Small intestine (tissue), 7 donors: ENCODE results near the gene ZNF785. TPM values are rescaled to one million over a fixed set of nuclear protein-coding genes. Genes with fewer than 3 reads are reported as not detected.

Source experiments
- DNase-seq, 2 donors: peaks; one replicate each; pipeline versions ENCODE4 v3.0.0 to v3.0.0-alpha.2; 2013
- FAIRE-seq: peaks from 2 replicates; lab custom pipeline; 2012; peaks lifted over from hg19 to GRCh38; lab: Jason Lieb, UNC
- H3K27ac ChIP-seq, 3 donors: one replicate each; pipeline ENCODE4 v1.5.1; 2013; ENCODE audit warnings: low read length in 2 of 3, mild to moderate bottlenecking in 2 of 3, control low read depth in 1 of 3, inconsistent platforms in 1 of 3, low read depth in 1 of 3, moderate library complexity in 1 of 3
- H3K27me3 ChIP-seq, 3 donors: one replicate each; pipeline ENCODE4 v1.6.1; 2013; ENCODE audit warnings: low read length in 3 of 3, inconsistent platforms in 1 of 3; ENCODE audit not compliant: control insufficient read depth in 3 of 3, insufficient read depth in 3 of 3
- H3K36me3 ChIP-seq, 3 donors: one replicate each; pipeline ENCODE4 v1.6.1; 2013; ENCODE audit warnings: low read length in 3 of 3, inconsistent platforms in 1 of 3, low read depth in 1 of 3, mild to moderate bottlenecking in 1 of 3, moderate library complexity in 1 of 3; ENCODE audit not compliant: control insufficient read depth in 3 of 3, insufficient read depth in 2 of 3
- H3K4me1 ChIP-seq, 3 donors: one replicate each; pipeline ENCODE4 v1.6.1; 2013; ENCODE audit warnings: low read length in 2 of 3, inconsistent platforms in 1 of 3, low read depth in 1 of 3, mild to moderate bottlenecking in 1 of 3, moderate library complexity in 1 of 3; ENCODE audit not compliant: control insufficient read depth in 3 of 3, insufficient read depth in 2 of 3
- H3K4me3 ChIP-seq, 3 donors: one replicate each; pipeline ENCODE4 v1.5.1; 2013; ENCODE audit warnings: low read length in 3 of 3, control low read depth in 1 of 3, inconsistent platforms in 1 of 3, low read depth in 1 of 3, mild to moderate bottlenecking in 1 of 3, moderate library complexity in 1 of 3
- H3K9me3 ChIP-seq, 2 donors: one replicate each; pipeline ENCODE4 v1.6.1; 2013; ENCODE audit warnings: low read depth in 1 of 2, low read length in 1 of 2; ENCODE audit not compliant: control insufficient read depth in 2 of 2, insufficient read depth in 1 of 2
- WGBS, 3 donors: extraction: QIAGEN DNeasy Blood & Tissue Kit; methylation state at CpG; one replicate each; pipeline ENCODE4 v1.1.7; 2013; 5-methylcytosine and 5-hydroxymethylcytosine counted together
- polyA plus RNA-seq, 4 donors: library from polyadenylated mRNA; stranded (reverse) in 3 of 4; unstranded in 1 of 4; fragments of 200-250 nt in 3 of 4; fragments of 120-200 nt in 1 of 4; gene quantifications; one replicate each; pipeline versions ENCODE4 v1.2.1 to v1.2.3, GENCODE V29; 2013
- donor health status: healthy with polysubstance abuse.
- donor health status: control.
- donor health status: control.
- donor health status: Bipolar disorder and iron deficiency.
- donor health status: healthy.

Gene ZNF785
- polyA plus RNA-seq, 4 donors, result 1.9 to 20.4 (median 4.1) TPM

- H3K9me3 ChIP-seq, result no peaks in the 10 kb centered on the region
- H3K4me1 ChIP-seq, result peaks cover 4 to 57% (median 9%) of the 10 kb centered on the region in 3 donors
- 64 to 68% (median 65%) methylated on average over 10 of the region's 10 CpGs for WGBS, 3 donors
- H3K4me3 ChIP-seq, result peak overlapping the region in 1 of 3 donors; percentile 11
- H3K27ac ChIP-seq, result peak overlapping the region in 1 of 3 donors; percentile 48
- FAIRE-seq (no peak), DNase-seq (no peak)
- peaks cover 0 to 48% (median 8%) of the 10 kb centered on the region in 3 donors for H3K36me3 ChIP-seq
- no peaks in the 10 kb centered on the region for H3K27me3 ChIP-seq
Observed at GRCh38 chr16:30556125-30556473, 29.4 kb downstream of the ZNF785 start.

DNA sequence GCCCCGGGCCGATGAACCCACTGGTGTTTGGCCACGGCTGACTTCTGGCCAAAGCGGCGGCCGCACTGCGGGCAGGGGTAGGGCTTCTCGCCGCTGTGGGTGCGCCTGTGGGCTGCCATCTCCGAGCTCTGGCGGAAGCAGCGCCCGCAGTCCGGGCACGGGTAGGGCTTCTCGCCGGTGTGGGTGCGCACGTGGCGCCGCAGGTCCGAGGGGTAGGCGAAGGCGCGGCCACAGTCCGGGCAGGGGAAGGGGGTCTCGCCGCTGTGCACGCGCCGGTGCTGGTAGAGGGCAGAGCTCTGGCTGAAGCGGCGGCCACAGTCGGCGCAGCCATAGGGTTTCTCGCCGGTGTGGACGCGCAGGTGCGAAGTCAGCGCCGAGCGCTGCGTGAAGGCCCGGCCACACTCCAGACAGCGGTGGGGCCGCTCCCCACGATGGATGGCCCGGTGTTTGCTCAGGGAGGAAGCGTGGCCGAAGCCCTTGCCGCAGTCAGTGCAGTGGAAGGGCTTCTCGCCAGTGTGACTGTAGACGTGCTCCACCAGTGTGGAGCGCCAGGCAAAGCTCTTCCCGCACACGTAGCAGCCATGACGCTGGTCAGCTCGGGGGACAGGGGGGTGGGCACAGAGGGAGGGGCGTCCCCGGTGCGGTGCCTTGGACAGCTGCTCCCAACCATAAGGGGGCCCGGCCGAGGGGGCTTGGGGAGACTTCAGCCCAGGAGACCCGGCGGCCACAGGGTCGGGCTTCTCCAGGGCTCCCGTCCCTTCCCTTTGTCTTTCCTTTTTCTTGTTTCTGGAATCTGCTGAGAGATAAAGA is 30.0 kb downstream of the ZNF785 start:
- DNase-seq, result no peak
- no peaks in the 10 kb centered on the region for H3K9me3 ChIP-seq
- H3K27ac ChIP-seq, result no peak overlapping the region
- WGBS, 3 donors, result 95 to 96% (median 95%) methylated on average over 56 to 69 of the region's 69 CpGs
- peaks cover 0 to 49% (median 8%) of the 10 kb centered on the region in 3 donors for H3K36me3 ChIP-seq
- no peak for FAIRE-seq
- H3K27me3 ChIP-seq, result no peaks in the 10 kb centered on the region
- peaks cover 4 to 58% (median 9%) of the 10 kb centered on the region in 3 donors for H3K4me1 ChIP-seq
- H3K4me3 ChIP-seq, result peak overlapping the region in 1 of 3 donors; percentile 11

DNA sequence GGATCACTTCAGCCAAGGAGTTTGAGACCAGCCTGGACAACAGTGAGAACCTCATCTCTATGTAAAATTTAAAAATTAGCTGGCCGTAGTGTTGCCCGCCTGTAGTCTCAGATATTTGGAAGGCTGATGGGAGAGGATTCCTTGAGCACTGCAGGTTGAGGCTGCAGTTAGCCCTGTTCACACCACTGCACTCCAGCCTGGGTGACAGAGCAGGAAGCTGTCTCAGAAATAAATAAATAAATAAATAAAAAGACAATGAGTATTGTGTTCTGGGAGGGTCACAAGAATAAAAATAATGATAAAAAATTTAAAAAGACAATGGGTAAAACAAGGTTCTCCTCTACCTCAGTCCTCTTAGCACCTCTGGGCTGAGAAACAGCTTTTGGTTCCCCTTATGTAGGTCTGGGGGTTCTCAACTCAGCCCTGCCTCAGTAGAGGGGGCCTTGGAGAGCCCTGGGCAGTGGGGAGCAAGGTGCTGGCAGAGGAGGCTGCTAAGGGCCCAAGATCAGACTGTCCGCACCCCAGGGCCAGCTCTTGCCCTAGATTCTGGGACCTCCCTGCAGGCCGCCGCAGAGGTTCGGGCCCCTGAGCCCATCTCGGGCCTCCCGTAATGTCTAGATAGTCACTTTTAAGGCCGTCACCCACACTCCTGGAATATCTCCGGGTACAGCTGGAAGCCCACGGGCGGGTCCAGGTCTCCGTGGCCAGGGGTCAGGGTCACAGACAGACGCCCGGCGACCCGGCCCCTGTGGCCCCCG is 30.8 kb downstream of the ZNF785 start:
- DNase-seq (no peak), FAIRE-seq (no peak)
- no peak overlapping the region for H3K4me3 ChIP-seq
- peaks cover 0 to 49% (median 8%) of the 10 kb centered on the region in 3 donors for H3K36me3 ChIP-seq
- no peak overlapping the region for H3K27ac ChIP-seq
- WGBS, 3 donors, result 90 to 94% (median 94%) methylated on average over 18 of the region's 18 CpGs
- no peaks in the 10 kb centered on the region for H3K9me3 ChIP-seq
- no peaks in the 10 kb centered on the region for H3K27me3 ChIP-seq
- peaks cover 3 to 62% (median 9%) of the 10 kb centered on the region in 3 donors for H3K4me1 ChIP-seq

DNA sequence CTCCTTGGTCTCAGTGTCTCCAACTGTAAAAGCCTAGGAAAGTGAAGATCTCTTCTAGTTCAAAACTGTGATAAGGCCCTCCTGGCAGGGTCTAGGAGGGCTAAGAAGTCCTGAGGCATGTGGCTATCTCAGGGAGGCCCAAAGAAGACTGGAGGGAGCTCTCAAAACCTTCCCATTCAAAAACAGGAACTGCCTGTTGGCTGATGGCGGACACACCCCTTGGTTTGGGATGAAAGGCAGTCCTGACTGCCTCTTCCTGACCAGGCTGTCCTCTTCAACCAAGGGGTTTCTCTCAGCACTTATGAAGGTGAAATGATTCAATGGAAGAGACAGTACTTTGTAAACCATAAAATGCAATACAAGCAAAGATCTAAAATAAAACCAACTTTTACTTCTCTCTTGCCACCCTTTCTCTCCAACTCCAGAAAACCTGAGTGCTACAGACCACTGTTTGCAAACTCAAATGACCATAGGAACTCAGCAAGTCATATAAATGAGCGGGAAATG is 32.1 kb downstream of the ZNF785 start:
- no peak for DNase-seq
- Histone ChIP-seq H3K27me3 (no peaks in the 10 kb centered on the region), H3K4me3 (no peak overlapping the region), H3K27ac (no peak overlapping the region), H3K9me3 (no peaks in the 10 kb centered on the region), H3K36me3 (peaks cover 0 to 49% (median 8%) of the 10 kb centered on the region in 3 donors), H3K4me1 (peaks cover 4 to 62% (median 9%) of the 10 kb centered on the region in 3 donors)
- WGBS, 3 donors, result 88 to 100% (median 92%) methylated on average over 2 of the region's 2 CpGs
- FAIRE-seq, result no peak

- WGBS, 3 donors, result 83 to 93% (median 84%) methylated on average over 4 of the region's 4 CpGs
- Histone ChIP-seq H3K36me3 (peaks cover 0 to 49% (median 8%) of the 10 kb centered on the region in 3 donors), H3K4me1 (peaks cover 4 to 67% (median 9%) of the 10 kb centered on the region in 3 donors), H3K27ac (peak overlapping the region in 1 of 3 donors; percentile 32), H3K27me3 (no peaks in the 10 kb centered on the region), H3K9me3 (peaks cover 0 to 1% of the 10 kb centered on the region in 2 donors), H3K4me3 (no peak overlapping the region)
- FAIRE-seq (no peak), DNase-seq (no peak)
Observed at GRCh38 chr16:30552956-30553355, 32.5 kb downstream of the ZNF785 start.

GRCh38 chr16:30551781-30552180 is 33.7 kb downstream of the ZNF785 start:
- peaks cover 4 to 67% (median 6%) of the 10 kb centered on the region in 3 donors for H3K4me1 ChIP-seq

DNA sequence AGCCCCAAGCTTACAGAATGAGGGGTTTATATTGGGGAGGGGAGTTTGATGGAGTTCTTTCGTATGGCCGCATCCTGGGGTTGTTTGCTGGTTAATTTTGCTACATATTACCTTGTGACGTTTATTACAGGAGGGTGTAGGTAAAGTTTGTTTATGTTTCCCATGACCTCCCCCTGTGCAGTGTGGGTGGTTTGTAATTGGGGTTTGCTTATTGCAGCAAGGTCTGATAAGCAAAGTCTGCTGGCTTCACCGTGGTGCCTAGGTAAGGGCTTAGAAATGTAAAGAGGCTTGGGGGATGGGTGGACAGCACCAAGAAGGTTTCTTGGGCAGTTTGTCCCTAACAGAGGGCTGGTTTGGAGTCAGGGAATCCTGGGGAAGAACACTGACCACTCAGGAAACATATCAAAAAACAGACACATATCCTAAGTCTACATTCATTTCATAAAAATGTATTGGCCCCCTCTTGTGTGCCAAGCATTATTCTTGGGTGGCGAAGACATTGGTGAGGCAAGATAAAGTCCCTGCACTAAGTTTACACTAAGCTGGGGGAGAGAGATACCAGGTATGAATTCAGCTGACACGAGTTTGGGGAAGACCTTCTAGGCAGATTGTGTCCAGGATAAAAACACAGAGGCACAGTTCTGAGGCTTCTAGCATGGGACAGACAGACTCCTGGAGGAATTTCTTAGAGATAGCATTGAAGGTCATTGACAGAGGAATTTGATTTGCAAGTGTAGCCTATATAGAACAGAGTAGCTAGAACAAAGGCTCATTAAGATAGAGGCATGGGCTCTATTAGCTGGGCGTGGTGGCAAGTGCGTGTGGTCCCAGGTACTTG is 36.9 kb downstream of the ZNF785 start:
- 23 to 52% (median 37%) methylated on average over 8 of the region's 8 CpGs for WGBS, 3 donors
- FAIRE-seq (no peak), DNase-seq (peak; percentile 52 to 54)
- Histone ChIP-seq H3K4me1 (peaks cover 4 to 66% (median 6%) of the 10 kb centered on the region in 3 donors), H3K9me3 (peaks cover 0 to 5% of the 10 kb centered on the region in 2 donors), H3K27ac (peak overlapping the region in 1 of 3 donors; percentile 73), H3K4me3 (no peak overlapping the region), H3K36me3 (peaks cover 0 to 22% (median 3%) of the 10 kb centered on the region in 3 donors), H3K27me3 (no peaks in the 10 kb centered on the region)

More at GRCh38 chr16:30551781-30552180, 33.7 kb downstream of the ZNF785 start:
- Histone ChIP-seq H3K9me3 (peaks cover 0 to 5% of the 10 kb centered on the region in 2 donors), H3K27me3 (no peaks in the 10 kb centered on the region), H3K4me3 (no peak overlapping the region), H3K36me3 (peaks cover 0 to 46% (median 8%) of the 10 kb centered on the region in 3 donors), H3K27ac (peak overlapping the region in 2 of 3 donors; percentile 8)
- peak in 1 of 2 donors; percentile 38 for DNase-seq
- 40 to 79% (median 55%) methylated on average over 3 of the region's 3 CpGs for WGBS, 3 donors
- FAIRE-seq, result no peak
